H9 (cell line): ENCODE measurements around the gene TTC9C. TPM values are rescaled to one million over a fixed set of nuclear protein-coding genes. Genes with fewer than 3 reads are reported as not detected.

ENCODE experiments used
- DNase-seq: peaks from one replicate; pipeline ENCODE4 v3.0.0-alpha.2; 2017
- H2AFZ ChIP-seq: one replicate; pipeline ENCODE4 v1.6.1; 2013; ENCODE audit warnings: mild to moderate bottlenecking, low read length, control low read depth, moderate library complexity
- H2AK5ac ChIP-seq: 2 replicates; pipeline ENCODE4 v1.6.1; 2013; ENCODE audit warnings: low read length, control low read depth, mixed read lengths; ENCODE audit not compliant: insufficient read length
- H2BK120ac ChIP-seq: one replicate; pipeline ENCODE4 v1.6.1; 2013; ENCODE audit warnings: low read depth, mild to moderate bottlenecking, low read length, control low read depth, inconsistent platforms; ENCODE audit not compliant: poor library complexity, severe bottlenecking
- H2BK12ac ChIP-seq: 2 replicates; pipeline ENCODE4 v1.6.1; 2013; ENCODE audit warnings: low read length, control low read depth, mixed read lengths, low read depth; ENCODE audit not compliant: insufficient read length
- H2BK15ac ChIP-seq: 2 replicates; pipeline ENCODE4 v1.6.1; 2013; ENCODE audit warnings: low read depth, low read length, control low read depth
- H2BK20ac ChIP-seq: one replicate; pipeline ENCODE4 v1.6.1; 2013; ENCODE audit warnings: low read depth, mild to moderate bottlenecking, low read length, control low read depth, inconsistent platforms; ENCODE audit not compliant: poor library complexity, severe bottlenecking
- H2BK5ac ChIP-seq: 2 replicates; pipeline ENCODE4 v1.6.1; 2013; ENCODE audit warnings: low read length, control low read depth, mixed read lengths; ENCODE audit not compliant: insufficient read length
- H3K14ac ChIP-seq: 2 replicates; pipeline ENCODE4 v1.6.1; 2013; ENCODE audit warnings: low read length, control low read depth; ENCODE audit not compliant: insufficient read depth
- H3K18ac ChIP-seq: 2 replicates; pipeline ENCODE4 v1.6.1; 2013; ENCODE audit warnings: low read depth, mild to moderate bottlenecking, mixed read lengths, low read length, control low read depth; ENCODE audit not compliant: insufficient read length
- H3K23ac ChIP-seq: 2 replicates; pipeline ENCODE4 v1.6.1; 2013; ENCODE audit warnings: low read length, control low read depth, mixed read lengths, low read depth; ENCODE audit not compliant: insufficient read length
- H3K23me2 ChIP-seq: 2 replicates; pipeline ENCODE4 v1.6.1; 2013; ENCODE audit warnings: low read depth, mild to moderate bottlenecking, mixed read lengths, low read length, control low read depth; ENCODE audit not compliant: insufficient read length, poor library complexity, severe bottlenecking
- H3K27ac ChIP-seq: 2 replicates; pipeline ENCODE4 v1.5.1; 2013; ENCODE audit warnings: low read length, control low read depth, mixed read lengths, low read depth; ENCODE audit not compliant: insufficient read length
- H3K27me3 ChIP-seq: 2 replicates; pipeline ENCODE4 v1.6.1; 2013; ENCODE audit warnings: low read length, control low read depth, inconsistent platforms; ENCODE audit not compliant: insufficient read depth
- H3K4ac ChIP-seq: 2 replicates; pipeline ENCODE4 v1.6.1; 2013; ENCODE audit warnings: low read depth, mild to moderate bottlenecking, control low read depth, inconsistent platforms, low read length, moderate library complexity
- H3K4me1 ChIP-seq: 2 replicates; pipeline ENCODE4 v1.6.1; 2013; ENCODE audit warnings: low read length, control low read depth, inconsistent platforms; ENCODE audit not compliant: insufficient read depth
- H3K4me2 ChIP-seq: 2 replicates; pipeline ENCODE4 v1.6.1; 2013; ENCODE audit warnings: low read length, control low read depth, mixed read lengths; ENCODE audit not compliant: insufficient read length, insufficient read depth
- H3K56ac ChIP-seq: 2 replicates; pipeline ENCODE4 v1.6.1; 2013; ENCODE audit warnings: low read depth, mild to moderate bottlenecking, mixed read lengths, low read length, control low read depth; ENCODE audit not compliant: insufficient read length
- H3K79me1 ChIP-seq: 2 replicates; pipeline ENCODE4 v1.6.1; 2013; ENCODE audit warnings: low read depth, mild to moderate bottlenecking, moderate library complexity, low read length, control low read depth, inconsistent platforms; ENCODE audit not compliant: insufficient read depth, poor library complexity, severe bottlenecking
- H3K79me2 ChIP-seq: 2 replicates; pipeline ENCODE4 v1.6.1; 2013; ENCODE audit warnings: low read length, control low read depth, inconsistent platforms; ENCODE audit not compliant: insufficient read depth
- H3K9ac ChIP-seq: 2 replicates; pipeline ENCODE4 v1.6.1; 2013; ENCODE audit warnings: low read length, control low read depth, mixed read lengths; ENCODE audit not compliant: insufficient read length; ENCODE audit errors: extremely low read depth
- H3K9me3 ChIP-seq: one replicate; pipeline ENCODE4 v1.6.1; 2013; ENCODE audit warnings: low read depth, low read length, inconsistent platforms; ENCODE audit not compliant: control insufficient read depth
- H3T11ph ChIP-seq: one replicate; pipeline ENCODE4 v1.6.1; 2013; ENCODE audit warnings: mild to moderate bottlenecking, low read length, control low read depth, inconsistent platforms
- H4K20me1 ChIP-seq: one replicate; pipeline ENCODE4 v1.6.1; 2013; ENCODE audit not compliant: control insufficient read depth, insufficient read length, insufficient read depth
- H4K5ac ChIP-seq: 2 replicates; pipeline ENCODE4 v1.6.1; 2013; ENCODE audit warnings: low read depth, mild to moderate bottlenecking, mixed read lengths, low read length, control low read depth; ENCODE audit not compliant: insufficient read length
- H4K8ac ChIP-seq: replicated peaks from 2 replicates; pipeline ENCODE4 v1.6.1; 2013; ENCODE audit warnings: low read length, control low read depth, mixed read lengths, low read depth; ENCODE audit not compliant: insufficient read length
- H4K91ac ChIP-seq: 2 replicates; pipeline ENCODE4 v1.6.1; 2013; ENCODE audit warnings: low read depth, mild to moderate bottlenecking, moderate library complexity, mixed read lengths, low read length, control low read depth; ENCODE audit not compliant: insufficient read length
- H3K27ac Mint-ChIP-seq, 3 experiments: 2 replicates in 2 of 3; 3 replicates in 1 of 3; pipeline ENCODE4 v1.8.0; 2020 to 2021; ENCODE audit warnings: mixed read lengths in 3 of 3, mild to moderate bottlenecking in 1 of 3, moderate library complexity in 1 of 3
- H3K27me3 Mint-ChIP-seq: 2 replicates; pipeline ENCODE4 v1.8.0; 2021; ENCODE audit warnings: low read depth, mild to moderate bottlenecking, moderate library complexity, mixed read lengths
- H3K36me3 Mint-ChIP-seq, 3 experiments: 2 replicates in 2 of 3; 3 replicates in 1 of 3; pipeline ENCODE4 v1.8.0; 2020 to 2021; ENCODE audit warnings: low read depth in 3 of 3, mixed read lengths in 3 of 3; ENCODE audit not compliant: insufficient read depth in 1 of 3
- H3K4me1 Mint-ChIP-seq, 2 experiments: 2 replicates each; pipeline ENCODE4 v1.8.0; 2020; ENCODE audit warnings: mixed read lengths in 2 of 2
- H3K4me3 Mint-ChIP-seq, 2 experiments: 2 replicates in 1 of 2; 3 replicates in 1 of 2; pipeline ENCODE4 v1.8.0; 2020 to 2021; ENCODE audit warnings: mild to moderate bottlenecking in 2 of 2, mixed read lengths in 2 of 2, moderate library complexity in 1 of 2
- H3K9me3 Mint-ChIP-seq, 2 experiments: 2 replicates in 1 of 2; 3 replicates in 1 of 2; pipeline ENCODE4 v1.8.0; 2020; ENCODE audit warnings: mild to moderate bottlenecking in 2 of 2, mixed read lengths in 2 of 2, moderate library complexity in 1 of 2
- WGBS: extraction: QIAGEN DNeasy Blood & Tissue Kit; methylation state at CpG from one replicate; pipeline ENCODE4 v1.1.7; 2013; ENCODE audit warnings: missing lambda C conversion rate, low lambda C conversion rate, mixed read lengths; ENCODE audit not compliant: insufficient read length; ENCODE audit errors: extremely low coverage; 5-methylcytosine and 5-hydroxymethylcytosine counted together
- total RNA-seq: library from RNA; stranded (reverse); gene quantifications from 2 replicates; pipeline ENCODE4 v1.2.1, GENCODE V29; 2021
- TF ChIP-seq, protein P1 (sequence below): fragments of 200-600 bp; sonication (generic); conservative IDR thresholded peaks from 3 replicates; pipeline ENCODE4 v1.8.0; 2021; ENCODE audit warnings: antibody characterized with exemption, mild to moderate bottlenecking

TTC9C gene
- total RNA-seq, 1 experiment from 2014 or later, result 33.4 TPM

DNA sequence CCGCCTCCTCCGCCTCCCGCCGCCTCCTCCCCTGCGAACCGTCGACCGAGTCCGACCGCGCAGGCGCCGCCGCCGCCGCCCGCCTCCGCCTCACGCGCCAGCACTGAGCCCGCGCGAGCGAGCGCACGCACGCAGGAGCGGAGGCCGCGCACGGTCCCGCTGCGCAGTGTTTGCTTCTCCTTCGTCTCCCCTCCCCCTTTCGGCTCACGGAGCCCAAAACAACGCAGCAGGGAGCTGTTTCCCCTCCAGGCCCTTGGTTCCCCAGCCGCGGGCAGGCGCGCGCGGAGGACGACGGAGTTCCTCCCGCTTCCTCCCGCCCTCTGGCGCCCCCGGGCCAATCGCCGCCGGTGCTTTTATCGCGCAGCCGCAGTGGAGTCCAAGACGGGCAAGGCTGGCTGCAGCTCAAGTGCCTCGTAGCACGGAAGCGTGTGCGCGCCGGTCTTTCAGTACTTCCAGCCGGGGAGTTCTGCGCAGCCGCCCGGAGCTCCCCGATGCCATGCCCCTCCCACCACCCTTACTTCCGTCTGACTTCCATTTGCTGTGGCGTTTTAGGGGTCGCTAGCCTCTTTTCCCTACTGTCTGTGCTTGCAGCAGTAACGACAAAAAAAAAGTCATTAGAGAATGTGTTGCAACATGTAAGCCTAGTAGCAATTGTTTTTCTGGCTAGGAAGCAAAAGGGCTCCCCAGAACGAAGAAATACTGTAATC lies 968 bp upstream of the TTC9C start, which contains the start of gene HNRNPUL2:
TSS of gene HNRNPUL2 (minus strand) at position 293 of the 707 bp plus-strand sequence. CDS start 301 bp downstream, outside the sequence.
- H3K79me2 ChIP-seq, result peaks cover 30% of the 10 kb centered on the region
- H2BK5ac ChIP-seq, result peak within 1 kb of the TSS; percentile 33
- no peak within 1 kb of the TSS for H2BK12ac ChIP-seq
- peak within 1 kb of the TSS; percentile 94 for H3K9ac ChIP-seq
- no peak within 1 kb of the TSS for H4K91ac ChIP-seq
- peak within 1 kb of the TSS; percentile 99 for H3K4me2 ChIP-seq
- H3K4me1 Mint-ChIP-seq, result peaks cover 20 to 27% of the 10 kb centered on the region in 2 experiments
- no peak within 1 kb of the TSS for H4K5ac ChIP-seq
- no peaks in the 10 kb centered on the region for H3K27me3 Mint-ChIP-seq
- TF ChIP-seq, protein P1, sequence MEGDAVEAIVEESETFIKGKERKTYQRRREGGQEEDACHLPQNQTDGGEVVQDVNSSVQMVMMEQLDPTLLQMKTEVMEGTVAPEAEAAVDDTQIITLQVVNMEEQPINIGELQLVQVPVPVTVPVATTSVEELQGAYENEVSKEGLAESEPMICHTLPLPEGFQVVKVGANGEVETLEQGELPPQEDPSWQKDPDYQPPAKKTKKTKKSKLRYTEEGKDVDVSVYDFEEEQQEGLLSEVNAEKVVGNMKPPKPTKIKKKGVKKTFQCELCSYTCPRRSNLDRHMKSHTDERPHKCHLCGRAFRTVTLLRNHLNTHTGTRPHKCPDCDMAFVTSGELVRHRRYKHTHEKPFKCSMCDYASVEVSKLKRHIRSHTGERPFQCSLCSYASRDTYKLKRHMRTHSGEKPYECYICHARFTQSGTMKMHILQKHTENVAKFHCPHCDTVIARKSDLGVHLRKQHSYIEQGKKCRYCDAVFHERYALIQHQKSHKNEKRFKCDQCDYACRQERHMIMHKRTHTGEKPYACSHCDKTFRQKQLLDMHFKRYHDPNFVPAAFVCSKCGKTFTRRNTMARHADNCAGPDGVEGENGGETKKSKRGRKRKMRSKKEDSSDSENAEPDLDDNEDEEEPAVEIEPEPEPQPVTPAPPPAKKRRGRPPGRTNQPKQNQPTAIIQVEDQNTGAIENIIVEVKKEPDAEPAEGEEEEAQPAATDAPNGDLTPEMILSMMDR, result no peak
- peak within 1 kb of the TSS; percentile 91 for H3K14ac ChIP-seq
- H3K79me1 ChIP-seq, result peaks cover 6% of the 10 kb centered on the region
- peak within 1 kb of the TSS; percentile 34 for H2AFZ ChIP-seq
- peak within 1 kb of the TSS; percentile 89 to 95 for H3K4me3 Mint-ChIP-seq
- H3K4me1 ChIP-seq, result no peaks in the 10 kb centered on the region
- no peak within 1 kb of the TSS for H2BK15ac ChIP-seq
- no peaks in the 10 kb centered on the region for H4K20me1 ChIP-seq
- H3K23ac ChIP-seq, result no peak within 1 kb of the TSS
- H3K56ac ChIP-seq, result no peak within 1 kb of the TSS
- H3T11ph ChIP-seq, result no peak within 1 kb of the TSS
- peak within 1 kb of the TSS; percentile 87 for H3K18ac ChIP-seq
- no peaks in the 10 kb centered on the region for H3K27me3 ChIP-seq
- H2AK5ac ChIP-seq, result no peak within 1 kb of the TSS
- H3K27ac Mint-ChIP-seq, result peak within 1 kb of the TSS; percentile 99 to 100 (median 100)
- H3K27ac ChIP-seq, result peak within 1 kb of the TSS; percentile 96
- H3K23me2 ChIP-seq, result peaks cover 25% of the 10 kb centered on the region
- WGBS, result no CpG with 5 or more reads among the region's 72 CpGs
- H2BK20ac ChIP-seq, result no peak within 1 kb of the TSS
- no peak within 1 kb of the TSS for H4K8ac ChIP-seq
- H3K9me3 ChIP-seq, result no peaks in the 10 kb centered on the region
- no peak within 1 kb of the TSS for H3K4ac ChIP-seq
- H3K9me3 Mint-ChIP-seq, result no peaks in the 10 kb centered on the region
- DNase-seq, result peak; percentile 98
- no peak within 1 kb of the TSS for H2BK120ac ChIP-seq
- peaks cover 25 to 46% (median 41%) of the 10 kb centered on the region in 3 experiments for H3K36me3 Mint-ChIP-seq
